Endothelial cell of umbilical vein (primary cell): ENCODE results near the gene METTL24. TPM values are rescaled to one million over a fixed set of nuclear protein-coding genes. Genes with fewer than 3 reads are reported as not detected.

Experiments
- BruUV-seq: library from RNA; stranded (reverse); fragments of 400-500 nt; replicated peaks from 2 replicates; lab custom pipeline; 2021; lab: Mats Ljungman, UMichigan
- CTCF ChIA-PET: fragments of 300-600, 350-600 bp; sonication (Branson Sonifier 250); formaldehyde crosslinking; loops from one replicate; lab custom pipeline; 2021; ENCODE audit warnings: antibody characterized with exemption, inconsistent platforms; lab: Charles Lee
- POLR2A ChIA-PET: fragments of 300-600, 350-600 bp; sonication (Branson Sonifier 250); formaldehyde crosslinking; loops from one replicate; lab custom pipeline; 2021; ENCODE audit warnings: antibody characterized with exemption, inconsistent platforms; lab: Charles Lee
- DNase-seq: peaks from one replicate; pipeline ENCODE4 v3.0.0-alpha.2; 2011; ENCODE audit warnings: low read depth, low spot score
- FAIRE-seq: peaks from 2 replicates; lab custom pipeline; 2011; peaks lifted over from hg19 to GRCh38; lab: Jason Lieb, UNC
- H2AFZ ChIP-seq: 2 replicates; pipeline ENCODE4 v1.6.0; 2012; ENCODE audit warnings: low read depth, low read length, control low read depth, inconsistent platforms
- H3K27ac ChIP-seq: 2 replicates; pipeline ENCODE4 v1.5.1; 2011; ENCODE audit warnings: low read depth, mild to moderate bottlenecking, control low read depth, low read length, moderate library complexity; ENCODE audit not compliant: insufficient read depth
- H3K27me3 ChIP-seq, 2 experiments: 2 replicates each; pipeline versions ENCODE4 v1.6.0 to v1.6.1; 2011; ENCODE audit warnings: low read length in 2 of 2, mixed read lengths in 1 of 2; ENCODE audit not compliant: control insufficient read depth in 2 of 2, insufficient read depth in 2 of 2
- H3K36me3 ChIP-seq, 2 experiments: 2 replicates in 1 of 2; 3 replicates in 1 of 2; pipeline ENCODE4 v1.5.1; 2011; ENCODE audit warnings: low read length in 2 of 2, mild to moderate bottlenecking in 1 of 2, moderate library complexity in 1 of 2; ENCODE audit not compliant: control insufficient read depth in 2 of 2, insufficient read depth in 2 of 2; ENCODE audit errors: extremely low read depth in 1 of 2
- H3K4me1 ChIP-seq: 3 replicates; pipeline ENCODE4 v1.5.1; 2011; ENCODE audit warnings: mild to moderate bottlenecking, low read length; ENCODE audit not compliant: control insufficient read depth, insufficient read depth; ENCODE audit errors: extremely low read depth
- H3K4me2 ChIP-seq: 2 replicates; pipeline ENCODE4 v1.6.1; 2011; ENCODE audit warnings: low read length, control low read depth, mixed read lengths; ENCODE audit not compliant: insufficient read depth
- H3K4me3 ChIP-seq, 3 experiments: fragments of 200-600 bp in 1 of 3; sonication (generic), shearing (Covaris generic) in 1 of 3; replicated peaks in 1 of 3; 2 replicates each; pipeline ENCODE4 v1.5.1; 2011 to 2016; ENCODE audit warnings: control low read depth in 3 of 3, low read length in 3 of 3, mild to moderate bottlenecking in 2 of 3, inconsistent platforms in 1 of 3, low read depth in 1 of 3, moderate library complexity in 1 of 3; ENCODE audit not compliant: insufficient read depth in 1 of 3
- H3K79me2 ChIP-seq: 2 replicates; pipeline ENCODE4 v1.6.0; 2012; ENCODE audit warnings: low read length, inconsistent platforms; ENCODE audit not compliant: control insufficient read depth, insufficient read depth
- H3K9ac ChIP-seq: replicated peaks from 2 replicates; pipeline ENCODE3; 2011; ENCODE audit warnings: low read length, control low read depth; ENCODE audit not compliant: insufficient read depth; ENCODE audit errors: extremely low read depth
- H3K9me1 ChIP-seq: replicated peaks from 3 replicates; pipeline ENCODE4 v1.6.0; 2011; ENCODE audit warnings: mild to moderate bottlenecking, low read length; ENCODE audit not compliant: control insufficient read depth, insufficient read depth; ENCODE audit errors: extremely low read depth
- H3K9me3 ChIP-seq: replicated peaks from 2 replicates; pipeline ENCODE4 v1.5.1; 2012; ENCODE audit warnings: low read length, inconsistent platforms; ENCODE audit not compliant: control insufficient read depth, insufficient read depth
- H4K20me1 ChIP-seq: replicated peaks from 2 replicates; pipeline ENCODE3; 2011; ENCODE audit warnings: mild to moderate bottlenecking, low read length; ENCODE audit not compliant: control insufficient read depth, insufficient read depth; ENCODE audit errors: extremely low read depth
- EZH2 ChIP-seq: IDR thresholded peaks from 2 replicates; pipeline ENCODE4 v1.6.1; 2012; ENCODE audit warnings: borderline replicate concordance, low read depth, mild to moderate bottlenecking, moderate library complexity, low read length, inconsistent platforms; ENCODE audit not compliant: severe bottlenecking
- FOS ChIP-seq: IDR thresholded peaks from 2 replicates; pipeline ENCODE4 v1.6.1; 2011; ENCODE audit warnings: mild to moderate bottlenecking, low read length, moderate library complexity, borderline replicate concordance; ENCODE audit not compliant: insufficient read depth
- GATA2 ChIP-seq: IDR thresholded peaks from 2 replicates; pipeline ENCODE4 v1.7.0; 2011; ENCODE audit warnings: low read depth, mild to moderate bottlenecking, moderate library complexity, mixed read lengths, low read length; ENCODE audit not compliant: insufficient read length, insufficient read depth
- JUN ChIP-seq: IDR thresholded peaks from 2 replicates; pipeline ENCODE4 v1.6.1; 2011; ENCODE audit warnings: borderline replicate concordance, low read depth; ENCODE audit not compliant: insufficient read length, insufficient read depth
- MAX ChIP-seq: IDR thresholded peaks from 2 replicates; pipeline ENCODE4 v1.6.1; 2011; ENCODE audit not compliant: insufficient read depth, insufficient read length
- MYC ChIP-seq: IDR thresholded peaks from one replicate; pipeline ENCODE4 v1.6.1; 2011; ENCODE audit warnings: mild to moderate bottlenecking, low read depth, low read length
- POLR2A ChIP-seq: IDR thresholded peaks from 2 replicates; pipeline ENCODE4 v1.6.1; 2012; ENCODE audit warnings: low read depth, mild to moderate bottlenecking, control low read depth, low read length
- POLR2AphosphoS5 ChIP-seq: IDR thresholded peaks from 2 replicates; pipeline ENCODE4 v1.6.1; 2012; ENCODE audit warnings: low read depth, mild to moderate bottlenecking, control low read depth, low read length, moderate library complexity; ENCODE audit not compliant: insufficient read depth
- dilution Hi-C: fragments of 300-500 bp; cut with MboI; formaldehyde crosslinking; loops from one replicate; pipeline ENCODE4 v1.15.0; 2019; ENCODE audit warnings: low sequenced_read_pairs; ENCODE audit not compliant: extremely low pct_ligation_motif_present
- intact Hi-C: fragments of 100-400 bp; cut with micrococcal nuclease; formaldehyde crosslinking; loops from one replicate; pipeline ENCODE4 v1.10.0; 2022
- polyA plus RNA-seq, 4 experiments: library from polyadenylated mRNA; depleted of rRNA in 3 of 4; stranded (reverse) in 3 of 4; unstranded in 1 of 4; fragments of >200 nt; gene quantifications; 2 replicates each; pipeline versions ENCODE4 v1.2.1 to v1.2.3, GENCODE V29; 2011 to 2012; ENCODE audit warnings: missing spikeins in 1 of 4
- total RNA-seq: library from RNA; stranded (reverse); gene quantifications from 2 replicates; pipeline ENCODE4 v1.2.3, GENCODE V29; 2021
- TF ChIP-seq, protein P1 (sequence below), 2 donors: IDR thresholded peaks; 1 replicate in 1 of 2; 2 replicates in 1 of 2; pipeline ENCODE4 v1.5.1; 2011; ENCODE audit warnings: low read length in 2 of 2, mild to moderate bottlenecking in 2 of 2, moderate library complexity in 2 of 2, control low read depth in 1 of 2, inconsistent platforms in 1 of 2, low read depth in 1 of 2; ENCODE audit not compliant: insufficient read depth in 1 of 2; ENCODE audit errors: extremely low read depth in 1 of 2

Gene METTL24
- total and polyA plus RNA-seq, 2 donors (not counting 3 experiments of a cell fraction or from before 2014, with no cell fraction given), result not detected

DNA sequence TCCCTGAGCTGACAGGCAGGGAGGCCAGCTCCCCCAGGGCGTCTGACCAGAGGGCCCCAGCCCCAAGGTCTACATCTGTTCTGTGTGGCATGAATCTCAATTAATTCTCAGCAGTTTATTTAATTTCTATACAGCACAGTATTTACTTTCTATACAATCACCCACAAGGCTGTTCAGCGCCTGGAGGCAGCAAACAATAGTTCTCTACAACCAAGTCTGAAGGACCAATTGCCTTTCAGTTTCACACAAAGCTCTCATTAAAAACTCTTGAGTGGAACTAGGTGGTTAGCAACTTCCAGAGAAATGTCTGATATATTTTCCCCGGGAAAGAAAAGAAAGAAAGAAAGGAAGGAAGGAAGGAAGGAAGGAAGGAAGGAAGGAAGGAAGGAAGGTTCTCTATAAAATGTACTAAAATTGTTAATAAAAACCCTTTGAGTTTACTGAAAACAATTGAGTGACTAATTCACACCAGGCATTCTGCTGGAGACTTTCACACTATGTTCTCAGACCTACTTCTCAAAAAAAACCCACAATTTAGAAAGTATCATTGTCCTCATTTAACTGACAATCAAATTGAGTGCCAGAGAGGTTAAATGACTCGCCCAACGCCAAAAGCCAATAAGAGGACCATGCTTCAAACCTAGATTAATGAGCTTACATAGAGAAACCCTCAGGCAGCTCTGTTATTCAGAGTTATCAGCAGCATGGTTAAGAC, 62.5 kb downstream of the METTL24 start:
- no peak for FAIRE-seq
- DNase-seq, result no peak
- no TSS peak for BruUV-seq
- CTCF ChIA-PET, result interaction anchor here (1.3 to 1.6 kb wide), 3 partner anchors 24 to 47 kb away, joined by 3 to 5 read pairs (median 4); no protein-coding TSS in a partner anchor
- POLR2A ChIA-PET, result no interaction called here
- no peak for TF ChIP-seq MYC
- no peak for TF ChIP-seq EZH2
- no peak for TF ChIP-seq GATA2
- TF ChIP-seq MAX, result no peak
- no peak for TF ChIP-seq FOS
- no peak for TF ChIP-seq POLR2AphosphoS5
- TF ChIP-seq, protein P1, sequence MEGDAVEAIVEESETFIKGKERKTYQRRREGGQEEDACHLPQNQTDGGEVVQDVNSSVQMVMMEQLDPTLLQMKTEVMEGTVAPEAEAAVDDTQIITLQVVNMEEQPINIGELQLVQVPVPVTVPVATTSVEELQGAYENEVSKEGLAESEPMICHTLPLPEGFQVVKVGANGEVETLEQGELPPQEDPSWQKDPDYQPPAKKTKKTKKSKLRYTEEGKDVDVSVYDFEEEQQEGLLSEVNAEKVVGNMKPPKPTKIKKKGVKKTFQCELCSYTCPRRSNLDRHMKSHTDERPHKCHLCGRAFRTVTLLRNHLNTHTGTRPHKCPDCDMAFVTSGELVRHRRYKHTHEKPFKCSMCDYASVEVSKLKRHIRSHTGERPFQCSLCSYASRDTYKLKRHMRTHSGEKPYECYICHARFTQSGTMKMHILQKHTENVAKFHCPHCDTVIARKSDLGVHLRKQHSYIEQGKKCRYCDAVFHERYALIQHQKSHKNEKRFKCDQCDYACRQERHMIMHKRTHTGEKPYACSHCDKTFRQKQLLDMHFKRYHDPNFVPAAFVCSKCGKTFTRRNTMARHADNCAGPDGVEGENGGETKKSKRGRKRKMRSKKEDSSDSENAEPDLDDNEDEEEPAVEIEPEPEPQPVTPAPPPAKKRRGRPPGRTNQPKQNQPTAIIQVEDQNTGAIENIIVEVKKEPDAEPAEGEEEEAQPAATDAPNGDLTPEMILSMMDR (IDR thresholded peaks at IDR 0.05; ENCODE audit: extremely low read depth in 1 of 2, insufficient read depth in 1 of 2, low read depth in 1 of 2, low read length in 2 of 2), result no peak
- TF ChIP-seq POLR2A, result no peak
- TF ChIP-seq JUN, result no peak
- no peaks in the 10 kb centered on the region for H4K20me1 ChIP-seq
- no peak overlapping the region for H3K4me2 ChIP-seq
- no peak overlapping the region for H3K9ac ChIP-seq
- peaks cover 4 to 13% of the 10 kb centered on the region in 2 experiments for H3K27me3 ChIP-seq
- H3K9me3 ChIP-seq, result no peaks in the 10 kb centered on the region
- no peaks in the 10 kb centered on the region for H3K4me1 ChIP-seq
- no peak overlapping the region for H3K27ac ChIP-seq
- dilution Hi-C loops, result no loop called here
- no peak overlapping the region for H3K4me3 ChIP-seq
- H2AFZ ChIP-seq, result no peak overlapping the region
- H3K36me3 ChIP-seq, result no peaks in the 10 kb centered on the region
- H3K79me2 ChIP-seq, result no peaks in the 10 kb centered on the region
- no peaks in the 10 kb centered on the region for H3K9me1 ChIP-seq
- intact Hi-C loops, result no loop called here
